DND-41 (cell line): ENCODE data around the gene NHEJ1.

Experiments used
- ATAC-seq: fragments of 200-7000 bp; cut with Tn5 transposase; 3 replicates; pipeline ENCODE4 v1.9.1; 2021; ENCODE audit warnings: low read depth; ENCODE audit not compliant: insufficient read depth
- DNase-seq: peaks from one replicate; pipeline ENCODE4 v3.0.0-alpha.2; 2020
- H2AFZ ChIP-seq: 2 replicates; pipeline ENCODE4 v1.6.0; 2012; ENCODE audit warnings: low read depth, low read length
- H3K27ac ChIP-seq: 2 replicates; pipeline ENCODE4 v1.5.1; 2012; ENCODE audit warnings: low read length, inconsistent platforms
- H3K27me3 ChIP-seq: fragments of 200-600 bp; sonication (generic); 2 replicates; pipeline ENCODE4 v1.6.0; 2012; ENCODE audit warnings: low read length, mild to moderate bottlenecking, inconsistent platforms; ENCODE audit not compliant: insufficient read depth, poor library complexity
- H3K36me3 ChIP-seq: 2 replicates; pipeline ENCODE4 v1.5.1; 2012; ENCODE audit warnings: low read length, inconsistent platforms; ENCODE audit not compliant: insufficient read depth
- H3K4me1 ChIP-seq: 2 replicates; pipeline ENCODE4 v1.5.1; 2012; ENCODE audit warnings: mild to moderate bottlenecking, low read length; ENCODE audit not compliant: insufficient read depth
- H3K4me2 ChIP-seq: 2 replicates; pipeline ENCODE4 v1.6.0; 2012; ENCODE audit warnings: mild to moderate bottlenecking, moderate library complexity, low read length, inconsistent platforms; ENCODE audit not compliant: insufficient read depth
- H3K4me3 ChIP-seq, 2 experiments: fragments of 200-600 bp in 1 of 2; shearing (Covaris generic) in 1 of 2; 2 replicates each; pipeline ENCODE4 v1.5.1; 2012 to 2016; ENCODE audit warnings: inconsistent platforms in 2 of 2, low read length in 2 of 2, mild to moderate bottlenecking in 2 of 2, low read depth in 1 of 2, moderate library complexity in 1 of 2
- H3K79me2 ChIP-seq: 2 replicates; pipeline ENCODE4 v1.6.0; 2012; ENCODE audit warnings: low read length, inconsistent platforms; ENCODE audit not compliant: insufficient read depth
- H3K9ac ChIP-seq: 2 replicates; pipeline ENCODE4 v1.6.0; 2012; ENCODE audit warnings: low read depth, mild to moderate bottlenecking, inconsistent platforms, low read length, moderate library complexity
- H3K9me3 ChIP-seq: 2 replicates; pipeline ENCODE4 v1.5.1; 2012; ENCODE audit warnings: low read length, moderate library complexity, mild to moderate bottlenecking, inconsistent platforms; ENCODE audit not compliant: insufficient read depth, severe bottlenecking
- H4K20me1 ChIP-seq: 2 replicates; pipeline ENCODE4 v1.6.0; 2012; ENCODE audit warnings: low read length; ENCODE audit not compliant: insufficient read depth
- EZH2 ChIP-seq: IDR thresholded peaks from 3 replicates; pipeline ENCODE4 v1.6.1; 2012; ENCODE audit warnings: borderline replicate concordance, low read depth, mild to moderate bottlenecking, moderate library complexity, low read length, inconsistent platforms; ENCODE audit not compliant: severe bottlenecking
- TF ChIP-seq, protein P1 (sequence below): IDR thresholded peaks from 2 replicates; pipeline ENCODE4 v1.5.1; 2012; ENCODE audit warnings: borderline replicate concordance, low read length, moderate library complexity, mild to moderate bottlenecking; ENCODE audit not compliant: poor library complexity, severe bottlenecking; ENCODE audit errors: extremely low read depth

NHEJ1 gene

DNA sequence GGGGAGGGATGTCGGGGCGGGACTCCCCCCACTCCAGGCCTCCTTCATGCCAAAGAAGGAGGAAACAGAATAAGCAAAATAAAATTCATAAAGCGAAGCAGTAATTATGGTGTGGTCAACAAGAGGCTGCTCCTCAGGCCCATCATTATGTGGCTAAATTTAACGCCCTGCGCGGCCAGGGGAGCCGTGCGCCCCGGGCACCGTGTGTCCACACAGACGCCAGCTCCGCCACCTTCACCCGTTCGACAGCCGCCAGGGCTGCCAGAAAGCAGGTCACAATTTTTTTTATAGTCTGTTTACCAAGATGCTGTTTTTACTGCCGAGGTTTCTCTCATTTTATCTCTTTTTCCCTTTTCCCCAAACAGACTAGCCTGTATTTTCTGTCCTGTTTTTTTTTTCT lies 31.0 kb downstream of the NHEJ1 start:
- Histone ChIP-seq H3K27me3 (no peaks in the 10 kb centered on the region), H3K9me3 (no peaks in the 10 kb centered on the region), H4K20me1 (peaks cover 9% of the 10 kb centered on the region; the same call in 1 of the 2 replicates), H3K79me2 (no peaks in the 10 kb centered on the region), H3K4me3 (no peak overlapping the region), H3K4me2 (no peak overlapping the region), H3K27ac (no peak overlapping the region), H3K4me1 (no peaks in the 10 kb centered on the region), H3K36me3 (no peaks in the 10 kb centered on the region), H2AFZ (no peak overlapping the region), H3K9ac (no peak overlapping the region)
- DNase-seq (no peak), ATAC-seq (no peak)
- no peak for TF ChIP-seq EZH2
- TF ChIP-seq, protein P1, sequence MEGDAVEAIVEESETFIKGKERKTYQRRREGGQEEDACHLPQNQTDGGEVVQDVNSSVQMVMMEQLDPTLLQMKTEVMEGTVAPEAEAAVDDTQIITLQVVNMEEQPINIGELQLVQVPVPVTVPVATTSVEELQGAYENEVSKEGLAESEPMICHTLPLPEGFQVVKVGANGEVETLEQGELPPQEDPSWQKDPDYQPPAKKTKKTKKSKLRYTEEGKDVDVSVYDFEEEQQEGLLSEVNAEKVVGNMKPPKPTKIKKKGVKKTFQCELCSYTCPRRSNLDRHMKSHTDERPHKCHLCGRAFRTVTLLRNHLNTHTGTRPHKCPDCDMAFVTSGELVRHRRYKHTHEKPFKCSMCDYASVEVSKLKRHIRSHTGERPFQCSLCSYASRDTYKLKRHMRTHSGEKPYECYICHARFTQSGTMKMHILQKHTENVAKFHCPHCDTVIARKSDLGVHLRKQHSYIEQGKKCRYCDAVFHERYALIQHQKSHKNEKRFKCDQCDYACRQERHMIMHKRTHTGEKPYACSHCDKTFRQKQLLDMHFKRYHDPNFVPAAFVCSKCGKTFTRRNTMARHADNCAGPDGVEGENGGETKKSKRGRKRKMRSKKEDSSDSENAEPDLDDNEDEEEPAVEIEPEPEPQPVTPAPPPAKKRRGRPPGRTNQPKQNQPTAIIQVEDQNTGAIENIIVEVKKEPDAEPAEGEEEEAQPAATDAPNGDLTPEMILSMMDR: no peak

DNA sequence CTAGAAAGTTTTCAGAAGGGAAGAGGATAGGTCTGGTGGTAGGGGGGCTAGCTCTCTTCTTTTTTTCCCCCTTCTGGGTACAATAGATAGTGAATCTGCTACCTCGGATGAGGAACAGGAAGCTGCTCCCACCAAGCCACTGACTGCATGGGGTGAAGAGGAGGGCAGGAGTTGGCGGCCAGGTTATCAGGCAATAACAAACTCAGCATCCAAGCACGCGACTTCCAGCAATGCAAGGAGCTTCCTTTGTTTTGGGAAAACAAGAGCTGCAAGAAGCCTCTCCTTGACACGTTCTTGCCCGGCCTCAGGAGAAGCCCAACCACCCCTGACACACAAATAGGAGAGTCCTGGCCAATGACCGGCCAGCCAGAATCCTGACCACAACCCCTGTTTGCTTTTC lies 32.2 kb downstream of the NHEJ1 start:
- no peak for TF ChIP-seq EZH2
- TF ChIP-seq, protein P1: no peak
- Histone ChIP-seq H3K79me2 (no peaks in the 10 kb centered on the region), H3K9me3 (no peaks in the 10 kb centered on the region), H3K36me3 (no peaks in the 10 kb centered on the region), H3K27me3 (no peaks in the 10 kb centered on the region), H4K20me1 (peaks cover 9% of the 10 kb centered on the region; the same call in 1 of the 2 replicates), H3K9ac (no peak overlapping the region), H3K4me1 (no peaks in the 10 kb centered on the region), H3K4me2 (no peak overlapping the region), H3K4me3 (no peak overlapping the region), H2AFZ (no peak overlapping the region), H3K27ac (no peak overlapping the region)
- DNase-seq (no peak), ATAC-seq (no peak)

DNA sequence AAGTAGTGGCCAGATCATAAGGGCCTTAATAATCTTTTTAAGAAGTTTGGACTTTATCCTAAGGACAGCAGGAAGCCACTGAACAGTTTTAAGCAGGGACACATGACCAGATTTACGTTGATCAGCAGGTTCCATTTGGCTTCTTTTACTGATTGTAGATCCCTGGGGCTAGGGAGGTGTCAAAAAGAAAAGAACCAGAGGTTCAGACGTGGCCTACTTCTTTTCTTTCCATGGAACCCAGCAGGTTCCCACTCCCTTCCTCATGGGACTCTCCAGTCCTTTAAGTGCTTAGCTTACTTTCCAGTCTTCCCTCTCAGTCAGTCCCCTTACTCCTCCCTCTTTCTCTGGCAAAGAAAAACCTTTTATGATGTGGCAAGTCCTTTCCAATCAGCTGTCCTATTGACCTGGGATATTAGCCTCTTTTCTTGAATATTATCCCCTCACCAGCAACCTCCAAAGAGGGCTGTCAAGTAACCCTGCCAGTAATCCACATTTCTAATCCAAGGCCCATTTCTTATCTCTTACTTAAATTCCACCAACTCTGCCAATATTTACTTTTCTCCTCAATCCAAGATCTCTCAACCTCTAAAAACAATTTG lies 33.5 kb downstream of the NHEJ1 start:
- Histone ChIP-seq H3K9me3 (no peaks in the 10 kb centered on the region), H3K27me3 (no peaks in the 10 kb centered on the region), H2AFZ (no peak overlapping the region), H3K4me3 (no peak overlapping the region), H3K36me3 (no peaks in the 10 kb centered on the region), H3K79me2 (no peaks in the 10 kb centered on the region), H3K4me1 (no peaks in the 10 kb centered on the region), H3K9ac (no peak overlapping the region), H3K4me2 (no peak overlapping the region), H3K27ac (no peak overlapping the region), H4K20me1 (peaks cover 9% of the 10 kb centered on the region; the same call in 1 of the 2 replicates)
- ATAC-seq: no peak
- TF ChIP-seq, protein P1: no peak
- TF ChIP-seq EZH2: no peak
- no peak for DNase-seq
